ENCODE measurements around the gene SLC22A23. TPM values are rescaled to one million over a fixed set of nuclear protein-coding genes. Genes with fewer than 3 reads are reported as not detected.

Gene SLC22A23
- total RNA-seq, result 6.9 and 10.4 TPM in 2 replicates

GRCh38 chr6:3456898-3457709 lies at the start of gene SLC22A23:
Gene SLC22A23, minus strand, starts transcription at chr6:3457050. Its CDS starts 491 bp downstream, at chr6:3456559.

GRCh38 chr6:3258720-3259490 lies 197.9 kb downstream of the SLC22A23 start, which contains the start of gene PSMG4:
Gene PSMG4, plus strand, starts transcription at chr6:3258947. Its CDS starts 76 bp downstream, at chr6:3259023.

GRCh38 chr6:3227363-3228045 lies 229.3 kb downstream of the SLC22A23 start, which contains the start of gene TUBB2B:
Gene TUBB2B, minus strand, starts transcription at chr6:3227653. Its CDS starts 110 bp downstream, at chr6:3227543.

Other genes starting within 250 kb of the SLC22A23 start
- gene TUBB2B, start 229.4 kb downstream of the SLC22A23 start, total RNA-seq, result 14.3 and 15.9 TPM in 2 replicates
- 39.3 and 56.5 TPM in 2 replicates for gene PSMG4, start 198.1 kb downstream of the SLC22A23 start, total RNA-seq